Testis (tissue), 3 donors: Measurements from ENCODE around the gene GLE1. TPM values are rescaled to one million over a fixed set of nuclear protein-coding genes. Genes with fewer than 3 reads are reported as not detected.

ENCODE experiments used
- DNase-seq: peaks from one replicate; pipeline ENCODE4 v3.0.0-alpha.2; 2019
- H3K27ac ChIP-seq, 2 donors: fragments of 200-600 bp; sonication (generic); one replicate each; pipeline ENCODE4 v1.5.1; 2019
- H3K27me3 ChIP-seq: fragments of 200-600 bp; sonication (generic); one replicate; pipeline ENCODE4 v1.5.1; 2019
- H3K36me3 ChIP-seq: fragments of 200-600 bp; sonication (generic); one replicate; pipeline ENCODE4 v1.5.1; 2017; ENCODE audit warnings: low read depth; ENCODE audit errors: missing control alignments
- H3K4me1 ChIP-seq: fragments of 200-600 bp; sonication (generic); one replicate; pipeline ENCODE4 v1.5.1; 2019
- H3K4me3 ChIP-seq, 2 donors: fragments of 200-600 bp; sonication (generic); one replicate each; pipeline ENCODE4 v1.5.1; 2017 to 2019
- H3K9me3 ChIP-seq: fragments of 200-600 bp; sonication (generic); one replicate; pipeline ENCODE4 v1.5.1; 2017
- CTCF ChIP-seq, 3 experiments: fragments of 450-650 bp in 2 of 3; fragments of 200-600 bp in 1 of 3; sonication (generic) in 1 of 3; IDR thresholded peaks; one replicate each; pipeline ENCODE4 v1.5.1; 2016 to 2019; ENCODE audit warnings: antibody characterized with exemption in 3 of 3, mild to moderate bottlenecking in 2 of 3, moderate library complexity in 1 of 3
- POLR2A ChIP-seq: fragments of 450-650 bp; IDR thresholded peaks from one replicate; pipeline ENCODE4 v1.6.1; 2017; ENCODE audit warnings: antibody characterized with exemption, mild to moderate bottlenecking, moderate library complexity
- WGBS, 2 donors: methylation state at CpG; one replicate each; pipeline ENCODE4 v1.1.5; 2018; 5-methylcytosine and 5-hydroxymethylcytosine counted together
- intact Hi-C: fragments of 100-400 bp; cut with DNase I; formaldehyde crosslinking; loops from one replicate; pipeline ENCODE4 v1.15.1; 2023; ENCODE audit warnings: low total_unique reads
- polyA plus RNA-seq: library from polyadenylated mRNA; stranded (reverse); fragments of 350-450 nt; fragmentation: Illumina TruSeq; extraction: RNeasy Lipid Tissue Mini Kit (QIAGEN cat#74804); gene quantifications from one replicate; pipeline ENCODE4 v1.2.3, GENCODE V29; 2014; ENCODE audit warnings: low read depth, low replicate concordance; ENCODE audit not compliant: insufficient read depth
- total RNA-seq, 2 donors: library from RNA; depleted of rRNA; stranded (reverse); fragments of >200 nt; gene quantifications; one replicate each; pipeline ENCODE4 v1.2.3, GENCODE V29; 2016

Gene GLE1
- total and polyA plus RNA-seq, 3 donors from 2014 or later = 44.7 to 82.3 (median 59.7) TPM

GRCh38 chr9:128556276-128556675 lies 51.8 kb downstream of the GLE1 start:
- Histone ChIP-seq H3K4me3 (no peak overlapping the region), H3K36me3 (no peaks in the 10 kb centered on the region), H3K27ac (no peak overlapping the region), H3K9me3 (no peaks in the 10 kb centered on the region), H3K27me3 (no peaks in the 10 kb centered on the region), H3K4me1 (peaks cover 55% of the 10 kb centered on the region)
- DNase-seq = no peak
- WGBS, 2 donors = 70 to 72% methylated on average over 2 of the region's 2 CpGs
- intact Hi-C loops = no loop called here
- TF ChIP-seq POLR2A (no peak), CTCF (IDR thresholded peaks at IDR 0.05) (no peak)

GRCh38 chr9:128556926-128557634 lies 52.6 kb downstream of the GLE1 start:
- Histone ChIP-seq H3K4me3 (no peak overlapping the region), H3K27ac (peak overlapping the region in 1 of 2 donors; percentile 15), H3K9me3 (no peaks in the 10 kb centered on the region), H3K27me3 (no peaks in the 10 kb centered on the region), H3K4me1 (peaks cover 47% of the 10 kb centered on the region), H3K36me3 (no peaks in the 10 kb centered on the region)
- TF ChIP-seq CTCF (IDR thresholded peaks at IDR 0.05) (no peak), POLR2A (no peak)
- intact Hi-C loops = no loop called here
- 55 to 64% methylated on average over 5 of the region's 5 CpGs for WGBS, 2 donors
- DNase-seq = no peak

- H3K36me3 ChIP-seq = no peaks in the 10 kb centered on the region
- intact Hi-C loops = no loop called here
- 17 to 28% methylated on average over 11 to 12 of the region's 12 CpGs for WGBS, 2 donors
- H3K27ac ChIP-seq = peak overlapping the region; percentile 75 to 83
- peaks cover 47% of the 10 kb centered on the region for H3K4me1 ChIP-seq
- peak; percentile 88 for DNase-seq
- no peaks in the 10 kb centered on the region for H3K9me3 ChIP-seq
- TF ChIP-seq CTCF (IDR thresholded peaks at IDR 0.05) (no peak), POLR2A (no peak)
- H3K4me3 ChIP-seq = no peak overlapping the region
- no peaks in the 10 kb centered on the region for H3K27me3 ChIP-seq
These were observed 54.2 kb downstream of the GLE1 start for GRCh38 chr9:128558431-128559310.

GRCh38 chr9:128565578-128565977 lies 61.1 kb downstream of the GLE1 start:
- Histone ChIP-seq H3K4me1 (peaks cover 3% of the 10 kb centered on the region), H3K36me3 (no peaks in the 10 kb centered on the region), H3K4me3 (no peak overlapping the region), H3K27me3 (no peaks in the 10 kb centered on the region), H3K27ac (peak overlapping the region in 1 of 2 donors; percentile 22), H3K9me3 (no peaks in the 10 kb centered on the region)
- WGBS, 2 donors = 62 to 76% methylated on average over 4 of the region's 4 CpGs
- no peak for DNase-seq
- intact Hi-C loops = no loop called here
- no peak for TF ChIP-seq CTCF (IDR thresholded peaks at IDR 0.05)
- no peak for TF ChIP-seq POLR2A
